Body of pancreas (tissue), 4 donors: ENCODE data around the gene CHRND.

Experiments
- POLR2A ChIP-seq, 3 donors: fragments of 450-650 bp; IDR thresholded peaks; one replicate each; pipeline ENCODE4 v1.6.1; 2016; ENCODE audit warnings: antibody characterized with exemption in 3 of 3, mild to moderate bottlenecking in 2 of 3
- TF ChIP-seq, protein P1 (sequence below), 7 experiments: fragments of 450-650 bp in 4 of 7; fragments of 200-600 bp in 3 of 7; sonication (generic) in 3 of 7; IDR thresholded peaks; one replicate each; pipeline ENCODE4 v1.5.1; 2016 to 2019; ENCODE audit warnings: antibody characterized with exemption in 7 of 7

- TF ChIP-seq, protein P1, sequence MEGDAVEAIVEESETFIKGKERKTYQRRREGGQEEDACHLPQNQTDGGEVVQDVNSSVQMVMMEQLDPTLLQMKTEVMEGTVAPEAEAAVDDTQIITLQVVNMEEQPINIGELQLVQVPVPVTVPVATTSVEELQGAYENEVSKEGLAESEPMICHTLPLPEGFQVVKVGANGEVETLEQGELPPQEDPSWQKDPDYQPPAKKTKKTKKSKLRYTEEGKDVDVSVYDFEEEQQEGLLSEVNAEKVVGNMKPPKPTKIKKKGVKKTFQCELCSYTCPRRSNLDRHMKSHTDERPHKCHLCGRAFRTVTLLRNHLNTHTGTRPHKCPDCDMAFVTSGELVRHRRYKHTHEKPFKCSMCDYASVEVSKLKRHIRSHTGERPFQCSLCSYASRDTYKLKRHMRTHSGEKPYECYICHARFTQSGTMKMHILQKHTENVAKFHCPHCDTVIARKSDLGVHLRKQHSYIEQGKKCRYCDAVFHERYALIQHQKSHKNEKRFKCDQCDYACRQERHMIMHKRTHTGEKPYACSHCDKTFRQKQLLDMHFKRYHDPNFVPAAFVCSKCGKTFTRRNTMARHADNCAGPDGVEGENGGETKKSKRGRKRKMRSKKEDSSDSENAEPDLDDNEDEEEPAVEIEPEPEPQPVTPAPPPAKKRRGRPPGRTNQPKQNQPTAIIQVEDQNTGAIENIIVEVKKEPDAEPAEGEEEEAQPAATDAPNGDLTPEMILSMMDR (IDR thresholded peaks at IDR 0.05) = no peak
- no peak for TF ChIP-seq POLR2A (IDR thresholded peaks at IDR 0.05)
Observed at GRCh38 chr2:232581725-232582124, 55.8 kb downstream of the CHRND start.
